NK-92 (cell line): ENCODE results near the gene COIL.

Experiments
- DNase-seq: peaks from one replicate; lab custom pipeline; 2025; ENCODE audit not compliant: unreplicated experiment; lab: John Stamatoyannopoulos, UW

The COIL gene

DNA sequence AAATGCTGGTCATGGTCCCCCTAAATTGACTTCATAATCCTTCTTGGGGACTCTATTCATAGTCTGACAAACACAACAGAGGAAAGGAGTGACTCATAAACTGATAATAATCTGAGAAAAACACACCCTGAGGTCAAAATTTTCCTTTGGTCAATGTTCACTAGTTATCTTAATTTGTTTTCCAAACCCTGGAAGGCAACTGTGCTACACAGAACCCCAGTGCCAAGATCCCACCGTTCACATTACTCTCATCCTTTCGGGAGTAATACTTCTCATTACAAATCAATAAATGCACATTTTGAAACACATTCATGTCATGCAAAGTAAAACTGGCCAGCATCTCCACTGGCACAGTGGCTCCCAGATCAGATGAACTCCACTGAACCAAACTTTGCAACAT lies 23.2 kb downstream of the COIL start:
- DNase-seq: no peak

DNA sequence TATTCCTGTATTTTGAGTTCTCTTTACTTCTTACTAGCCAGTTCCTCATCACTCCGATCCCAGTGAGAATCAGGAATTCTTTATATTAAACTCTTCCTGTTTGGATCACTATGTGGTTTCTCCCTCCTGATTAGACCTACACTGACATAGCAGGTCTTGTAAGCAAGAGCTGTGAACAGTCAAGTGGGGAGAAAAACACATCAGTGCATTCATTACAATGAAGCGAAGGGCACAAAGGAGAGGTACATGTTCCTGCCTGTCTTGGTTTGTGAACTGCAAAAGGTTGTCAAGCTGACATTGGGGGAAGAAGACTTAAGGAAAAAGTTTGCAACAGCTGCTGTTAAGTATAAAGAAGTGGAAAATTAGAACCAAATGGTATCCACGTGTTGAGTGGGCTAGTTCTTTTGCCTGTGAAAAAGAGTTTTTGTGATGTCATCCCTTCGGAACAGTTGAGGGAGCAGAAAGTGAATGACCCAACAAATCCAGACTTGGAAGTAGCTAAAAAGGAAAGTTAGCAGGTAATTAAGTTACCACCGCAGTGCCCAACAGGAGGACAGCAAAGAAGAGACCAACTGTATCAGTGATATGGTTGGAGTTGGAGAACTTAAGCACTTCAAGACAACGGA lies 24.0 kb downstream of the COIL start:
- DNase-seq: no peak

DNA sequence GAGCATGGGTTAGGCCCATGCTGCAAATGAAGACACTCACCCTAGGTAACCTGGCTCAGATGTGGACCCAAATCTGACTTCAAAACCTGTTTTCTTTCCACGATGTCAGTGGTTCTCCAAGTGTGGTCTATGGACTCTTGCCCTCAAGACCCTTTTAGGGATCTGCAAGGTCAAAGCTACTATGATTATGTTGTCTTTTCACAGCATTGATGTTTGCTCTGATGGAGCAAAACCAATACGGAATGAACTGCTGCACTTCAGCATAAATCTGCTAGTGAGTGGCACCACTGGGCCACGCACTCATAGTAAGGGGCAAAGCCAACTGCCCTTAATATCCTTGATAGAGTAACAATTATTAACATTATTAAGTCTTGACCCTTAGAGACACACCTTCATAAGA lies 25.4 kb downstream of the COIL start:
- no peak for DNase-seq

DNA sequence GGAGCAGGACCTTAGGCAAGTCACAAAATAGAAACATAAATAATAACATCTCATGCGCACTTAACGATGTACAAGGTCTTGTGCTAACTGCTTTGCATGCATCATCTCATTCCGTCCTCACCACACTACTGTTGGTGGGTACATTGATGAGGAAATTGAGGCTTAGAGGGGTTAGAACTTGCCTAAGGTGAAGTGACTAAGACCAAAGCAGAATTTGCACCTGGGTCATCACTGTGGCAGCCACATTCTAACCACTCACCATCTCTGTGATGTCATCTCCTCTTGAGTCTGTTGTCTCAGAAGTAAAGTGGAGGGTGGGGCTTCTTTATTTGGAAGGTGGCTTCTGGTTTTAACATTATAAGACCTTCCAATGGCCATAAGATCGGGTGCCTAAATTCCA lies 26.6 kb downstream of the COIL start:
- DNase-seq: no peak

DNA sequence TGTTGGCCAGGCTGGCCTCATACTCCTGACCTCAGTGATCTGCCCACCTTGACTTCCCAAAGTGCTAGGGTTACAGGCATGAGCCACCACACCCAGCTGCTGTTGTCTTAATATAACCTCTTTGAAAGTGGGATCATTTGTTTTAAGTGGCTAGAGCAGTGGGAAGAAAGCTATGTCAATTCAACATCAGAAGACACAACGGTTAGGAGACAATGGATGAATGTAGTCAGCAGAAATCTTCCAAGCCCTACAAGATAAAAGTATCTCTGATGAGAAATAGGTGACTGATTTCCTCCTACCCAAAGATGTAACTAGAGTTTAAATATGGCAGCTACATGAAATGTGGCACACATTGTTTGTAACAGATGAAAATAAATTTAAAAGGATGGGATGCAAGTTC lies 27.0 kb downstream of the COIL start:
- DNase-seq: no peak

DNA sequence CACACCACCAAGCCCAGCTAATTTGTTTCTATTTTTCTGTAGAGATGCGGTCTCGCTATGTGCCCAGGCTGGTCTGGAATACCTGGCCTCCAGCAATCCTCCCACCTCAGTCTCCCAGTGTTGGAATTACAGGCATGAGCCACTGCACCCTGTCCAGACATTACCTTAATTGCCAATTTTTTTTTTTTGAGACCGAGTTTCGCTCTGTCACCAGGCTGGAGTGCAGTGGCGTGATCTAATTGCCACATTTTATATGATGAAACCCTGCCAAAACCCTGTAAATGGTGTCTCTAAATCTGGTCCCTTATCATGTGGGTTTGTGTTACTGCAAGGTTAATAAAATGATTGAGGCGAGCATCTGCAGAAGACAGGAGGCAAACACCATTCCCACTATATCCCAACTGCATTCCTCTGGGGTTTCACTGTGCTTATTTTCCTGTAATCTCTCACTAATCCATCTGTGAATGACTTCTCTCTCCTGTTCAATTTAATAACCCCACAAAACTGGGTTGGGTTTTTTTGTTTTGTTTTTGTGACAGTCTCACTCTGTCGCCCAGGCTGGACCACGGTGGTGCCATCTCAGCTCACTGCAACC lies 27.6 kb downstream of the COIL start:
- DNase-seq: no peak

DNA sequence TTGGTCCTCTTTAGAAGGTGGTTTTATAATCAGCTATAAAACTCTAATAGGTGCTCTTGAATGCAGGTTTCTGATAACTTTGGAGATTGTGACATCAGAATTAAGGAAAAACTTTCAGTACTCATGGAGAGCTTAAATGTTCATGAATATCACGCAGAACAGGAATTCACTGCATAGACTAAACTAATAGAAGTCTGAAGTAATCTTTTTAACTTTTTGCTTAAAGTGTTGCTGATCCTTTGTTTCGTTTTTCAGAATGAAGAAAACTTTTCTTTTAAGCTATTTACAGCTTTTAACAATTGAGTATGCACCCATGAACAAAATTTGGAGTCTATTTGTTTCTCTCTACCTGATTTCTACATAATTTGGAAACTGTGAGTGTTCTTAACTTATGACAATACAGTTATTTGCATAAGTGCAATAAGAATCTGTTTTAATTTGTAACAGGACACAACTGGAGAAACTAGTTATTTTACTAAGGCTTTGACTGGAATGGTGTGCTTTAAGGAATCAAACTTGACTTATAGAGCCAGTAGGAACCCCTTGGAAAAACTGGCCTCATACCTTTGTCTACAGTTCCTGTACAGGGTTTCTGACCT lies 30.0 kb downstream of the COIL start:
- no peak for DNase-seq

DNA sequence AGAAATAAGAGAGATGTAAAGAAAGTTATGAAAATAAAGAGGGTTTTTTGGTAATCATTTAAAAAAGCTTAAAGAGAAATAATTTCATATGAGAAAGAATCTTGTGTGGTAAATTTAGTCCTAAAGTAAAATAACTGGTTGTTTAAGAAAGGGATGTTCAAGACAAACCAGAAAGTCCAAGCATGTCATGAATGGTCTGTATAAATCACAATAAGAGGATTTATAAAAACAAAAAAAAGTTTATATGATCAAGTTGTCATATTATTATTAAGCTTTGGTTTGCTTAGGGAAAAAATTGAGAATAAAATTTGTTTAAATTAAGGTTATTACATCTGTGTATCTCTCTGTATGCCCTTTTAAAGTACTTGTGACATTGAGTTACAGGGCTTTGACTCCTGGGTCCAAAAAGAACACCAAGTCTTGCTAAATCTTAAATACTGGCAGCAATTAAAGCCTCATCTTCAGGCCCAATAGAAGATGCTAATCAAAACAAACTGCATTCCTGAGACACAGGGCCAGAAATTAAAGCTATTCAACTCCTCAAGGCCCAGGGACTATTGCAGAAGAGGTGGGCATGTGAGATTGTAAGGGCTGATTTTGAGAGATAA lies 31.4 kb downstream of the COIL start:
- DNase-seq: no peak

DNA sequence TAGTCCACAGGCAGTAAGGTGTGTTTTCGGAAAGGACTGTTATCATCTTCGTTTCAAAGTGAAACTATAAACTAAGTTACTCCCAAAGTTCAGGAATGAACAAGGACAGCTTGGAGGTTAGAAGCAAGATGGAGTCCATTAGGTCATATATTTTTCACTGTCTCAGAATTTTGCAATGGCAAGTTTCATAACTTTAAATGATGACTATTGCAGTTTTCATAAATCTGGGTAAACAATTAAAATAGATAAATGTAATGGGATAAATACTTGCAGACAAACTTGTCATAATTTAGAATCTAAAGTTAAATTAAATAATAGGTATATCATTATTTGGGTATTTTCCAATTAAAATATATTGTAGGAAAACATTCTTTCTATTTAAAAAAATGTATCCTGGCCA lies 32.3 kb downstream of the COIL start:
- DNase-seq: no peak

DNA sequence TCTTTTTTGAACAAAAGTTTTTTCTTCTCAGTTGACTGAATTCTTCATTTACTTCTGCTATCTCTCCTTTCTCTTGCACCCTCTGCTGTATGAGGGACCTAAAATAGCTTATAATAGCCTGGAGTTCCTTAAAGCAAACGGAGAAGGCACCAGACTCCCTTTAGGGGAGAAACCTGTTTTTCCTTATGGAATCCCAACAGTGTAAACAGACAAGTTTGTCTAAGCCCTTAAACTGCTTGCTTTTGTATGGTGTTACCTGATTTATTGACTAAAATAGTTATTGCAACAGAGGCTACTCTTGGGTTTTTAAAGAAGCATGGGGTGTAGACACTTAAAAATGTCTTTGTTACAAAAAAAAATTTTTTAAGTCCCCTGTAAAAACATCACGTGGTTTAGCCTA lies 34.1 kb downstream of the COIL start:
- no peak for DNase-seq

DNA sequence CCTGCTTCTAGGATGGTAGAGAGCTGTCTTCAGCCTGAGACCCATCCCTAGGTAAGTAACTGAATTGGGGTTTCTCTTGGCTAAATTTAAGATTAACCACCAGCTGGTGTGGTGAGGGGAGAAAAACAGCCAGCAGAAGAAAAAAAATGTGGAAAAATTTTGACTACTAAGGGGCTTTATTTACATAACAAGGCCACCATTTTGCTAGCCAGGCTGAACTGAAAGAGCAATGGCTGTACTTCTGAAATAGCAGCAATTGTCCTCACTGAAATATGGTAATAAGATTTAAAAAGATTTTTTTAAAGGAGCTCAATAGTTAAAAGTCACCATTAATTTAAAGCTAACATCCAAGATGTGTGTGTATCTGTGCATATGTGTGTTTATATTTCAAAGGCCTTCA lies 34.6 kb downstream of the COIL start:
- DNase-seq: no peak

DNA sequence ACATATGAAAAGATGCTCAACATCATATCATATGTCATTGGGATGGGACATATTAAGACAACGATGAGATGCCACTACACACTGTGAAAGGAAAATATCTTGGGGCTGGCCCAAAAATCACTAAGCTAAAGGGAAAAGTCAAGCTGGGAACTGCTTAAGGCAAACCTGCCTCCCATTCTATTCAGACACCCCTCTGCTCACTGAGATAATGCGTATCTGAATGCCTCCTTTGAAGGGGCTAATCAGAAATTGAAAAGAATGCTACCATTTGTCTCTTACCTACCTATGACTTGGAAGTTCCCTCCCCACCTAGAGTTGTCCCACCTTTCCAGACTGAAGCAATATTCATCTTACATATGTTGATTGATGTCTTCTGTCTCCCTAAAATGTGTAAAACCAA lies 35.8 kb downstream of the COIL start:
- DNase-seq: no peak

DNA sequence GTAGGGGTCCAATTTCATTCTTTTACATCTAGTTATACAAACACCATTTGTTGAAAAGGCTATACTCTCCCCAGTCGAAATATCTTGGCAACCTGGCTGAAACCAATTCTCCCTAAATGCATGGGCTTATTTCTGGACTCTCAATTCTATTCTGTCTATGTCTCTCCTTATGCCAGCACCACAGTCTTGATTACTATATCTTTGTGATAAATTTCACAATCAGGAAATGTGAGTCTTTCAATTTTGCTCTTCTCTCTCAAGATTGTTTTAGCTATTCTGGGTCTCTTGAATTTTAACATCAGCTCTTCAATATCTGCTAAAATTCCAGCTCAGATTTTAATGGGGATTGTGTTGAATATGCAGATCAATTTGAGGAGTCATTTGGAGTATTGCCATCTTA lies 41.1 kb downstream of the COIL start:
- DNase-seq: no peak

DNA sequence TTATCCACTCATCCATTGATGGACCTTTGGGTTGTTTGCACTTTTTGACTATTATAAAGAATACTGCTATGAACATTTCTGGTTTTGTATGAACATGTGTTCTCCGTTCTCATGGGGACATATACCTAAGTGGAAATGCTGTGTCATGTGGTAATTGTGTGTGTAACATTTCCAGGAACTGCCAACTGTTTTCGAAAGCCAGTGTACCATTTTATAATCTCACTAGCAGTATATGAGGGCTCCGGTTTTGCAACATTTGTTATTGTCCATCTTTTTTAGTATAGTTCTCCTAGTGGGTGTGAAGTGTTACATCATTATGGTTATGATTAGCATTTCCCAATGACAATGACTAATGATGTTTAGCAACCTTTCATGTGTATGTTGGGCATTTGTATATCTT lies 41.9 kb downstream of the COIL start:
- DNase-seq: no peak

DNA sequence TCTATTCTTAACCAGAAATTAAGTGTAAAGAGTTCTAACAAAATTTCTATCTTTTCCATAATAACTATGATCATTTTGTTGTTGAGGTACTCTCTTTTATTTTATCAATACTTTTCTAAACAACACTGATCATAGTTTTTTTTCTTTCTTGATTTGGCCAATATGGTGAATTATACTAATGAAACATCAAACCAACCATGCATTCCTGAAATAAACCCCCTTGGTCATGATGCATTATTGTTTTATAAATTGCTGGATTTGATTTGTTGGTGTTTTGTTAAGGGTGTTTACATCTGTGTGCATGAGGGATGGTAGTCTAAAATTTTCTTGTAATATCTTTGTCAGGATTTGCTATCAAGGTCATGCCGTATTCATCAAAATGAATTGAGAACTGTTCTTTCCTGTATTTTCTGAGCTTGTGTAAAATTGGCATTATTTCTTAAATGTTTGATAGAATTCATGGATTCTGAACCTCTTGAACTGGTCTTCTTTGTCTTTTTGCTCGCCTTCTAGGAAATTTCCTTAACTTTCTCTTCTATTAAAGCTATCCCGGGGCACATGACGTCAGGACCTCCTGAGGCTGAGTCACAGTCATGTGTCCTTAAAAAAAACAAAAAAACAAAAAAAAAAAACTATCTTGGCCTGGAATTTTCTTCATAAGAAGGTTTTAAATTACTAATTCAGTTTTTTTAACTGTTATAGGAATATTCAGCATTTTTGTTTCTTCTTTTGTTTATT lies 43.1 kb downstream of the COIL start:
- DNase-seq: no peak

DNA sequence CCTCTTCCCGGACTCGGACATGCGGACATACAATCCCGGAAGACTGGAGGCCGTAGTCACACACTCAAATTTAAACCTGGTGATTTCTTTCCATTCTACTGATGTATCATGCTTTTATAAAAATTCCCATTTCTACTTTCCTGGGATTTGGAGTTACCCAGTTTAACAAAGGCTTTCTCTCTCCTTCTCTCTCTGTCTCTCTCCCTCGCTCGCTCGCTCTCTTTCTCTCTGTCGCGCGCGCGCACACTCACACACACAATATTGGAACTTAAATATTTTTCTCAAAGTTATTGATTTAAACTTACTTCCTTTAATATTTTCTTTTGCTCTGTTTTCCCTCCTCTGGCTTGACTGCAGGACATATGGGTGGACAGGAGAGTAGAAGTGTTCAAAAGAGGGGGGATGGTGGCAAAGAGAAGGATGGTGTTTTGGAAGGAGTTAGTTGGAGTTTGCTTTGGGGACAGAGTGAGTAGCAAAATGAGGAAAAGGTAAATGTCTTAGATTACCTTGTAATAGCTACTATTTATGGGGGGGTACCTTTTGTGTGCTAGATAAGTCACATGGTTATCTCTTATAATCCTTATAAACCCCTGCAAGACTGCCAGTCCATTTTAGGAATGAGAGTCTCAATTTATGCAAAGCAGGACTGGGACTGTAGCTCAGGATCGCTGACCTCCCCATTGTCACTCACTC lies 46.1 kb downstream of the COIL start:
- no peak for DNase-seq

DNA sequence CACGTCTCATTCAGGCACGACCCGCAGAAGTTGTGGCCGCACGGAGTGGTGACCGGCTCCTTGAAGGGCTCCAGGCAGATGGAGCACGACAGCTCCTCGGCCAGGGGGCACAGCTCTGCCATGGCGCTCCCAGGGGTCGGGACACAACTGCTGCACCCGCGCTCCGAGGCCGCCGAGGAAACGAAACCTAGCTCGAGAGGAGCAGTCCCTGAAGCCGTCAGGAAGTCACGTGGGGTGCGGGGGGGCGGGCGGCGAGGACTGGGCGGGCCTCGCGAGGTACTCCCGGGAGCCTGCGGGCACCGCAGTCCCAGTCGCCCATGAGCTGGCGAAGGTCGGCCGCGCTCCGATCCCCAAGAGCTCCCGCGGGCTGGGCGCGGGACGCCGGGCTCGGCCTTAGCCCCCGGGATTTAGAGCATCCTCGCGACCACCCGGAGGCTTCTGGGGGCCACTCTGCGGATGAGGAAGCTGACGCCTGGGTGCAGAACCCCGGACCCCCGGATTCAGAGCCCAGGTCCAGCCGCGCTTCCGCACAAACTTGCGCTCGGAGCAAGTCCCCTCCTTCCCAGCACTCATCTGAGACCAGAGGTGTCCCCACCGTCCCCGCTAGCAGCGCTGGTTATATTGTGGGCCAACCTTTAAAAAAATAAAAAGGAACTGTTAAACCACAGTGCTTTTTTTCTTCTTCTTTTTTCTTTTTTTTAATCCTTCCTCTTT lies 46.8 kb downstream of the COIL start, which contains the start of gene TRIM25:
TSS of gene TRIM25 (minus strand) at position 183 of the 714 bp plus-strand sequence. CDS start at position 122, 61 bp downstream.
- DNase-seq: peak; percentile 52

DNA sequence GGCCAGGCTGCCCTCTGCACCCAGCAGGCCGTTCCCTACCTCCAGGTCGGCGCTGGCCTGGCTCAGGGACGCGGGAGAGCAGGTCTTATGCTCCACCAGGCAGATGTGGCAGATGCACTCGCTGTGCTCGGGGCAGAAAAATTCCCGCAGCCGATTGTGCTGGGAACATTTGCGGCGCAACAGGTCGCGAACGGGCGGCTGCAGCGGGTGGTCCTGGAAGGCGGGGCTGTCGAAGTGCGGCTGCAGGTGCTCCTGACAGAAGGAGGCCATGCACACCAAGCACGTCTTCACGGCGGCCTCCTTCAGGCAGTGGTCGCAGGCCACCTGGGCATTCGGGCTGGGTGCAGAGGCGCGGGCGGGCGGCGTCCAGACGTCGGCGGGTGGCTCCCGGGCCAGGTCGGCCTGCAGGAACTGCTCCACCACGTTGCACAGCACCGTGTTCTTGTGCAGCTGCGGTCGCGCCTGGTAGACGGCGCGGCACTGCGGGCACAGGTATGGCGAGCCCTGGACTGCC lies 47.4 kb downstream of the COIL start:
- DNase-seq: no peak

DNA sequence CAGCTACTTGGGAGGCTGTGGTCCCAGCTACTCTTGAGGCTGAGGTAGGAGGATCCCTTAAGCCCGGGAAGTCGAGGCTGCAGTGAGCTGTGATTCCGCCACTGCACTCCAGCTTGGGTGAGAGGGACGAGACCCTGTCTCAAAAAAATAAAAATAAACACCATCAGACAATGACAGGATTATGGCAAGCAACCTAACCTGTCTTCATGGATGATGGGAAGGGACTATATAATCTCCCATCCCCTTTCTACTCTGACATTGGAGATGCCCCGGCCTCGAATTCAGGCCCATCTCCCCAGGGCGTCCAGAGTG lies 47.9 kb downstream of the COIL start:
- DNase-seq: no peak
